OCI-LY1 (cell line): Measurements from ENCODE around the gene SYNE1.

Source experiments
- H2AFZ ChIP-seq: fragments of 200-600 bp; sonication (generic), shearing (Covaris generic); 2 replicates; pipeline ENCODE4 v1.6.0; 2014; ENCODE audit warnings: antibody characterized with exemption, mild to moderate bottlenecking, low read length
- H3F3A ChIP-seq: fragments of 200-600 bp; sonication (generic), shearing (Covaris generic); 2 replicates; pipeline ENCODE4 v1.6.0; 2014; ENCODE audit warnings: mild to moderate bottlenecking, antibody characterized with exemption, low read length, moderate library complexity; ENCODE audit not compliant: insufficient read depth
- H3K27ac ChIP-seq: fragments of 200-600 bp; sonication (generic); 2 replicates; pipeline ENCODE4 v1.5.1; 2014; ENCODE audit warnings: low read length, mixed run types, mild to moderate bottlenecking, low read depth; ENCODE audit not compliant: poor library complexity, severe bottlenecking
- H3K27me3 ChIP-seq: fragments of 200-600 bp; sonication (generic); 2 replicates; pipeline ENCODE4 v1.6.0; 2014; ENCODE audit warnings: antibody characterized with exemption, mild to moderate bottlenecking, low read length, moderate library complexity; ENCODE audit not compliant: insufficient read depth
- H3K36me3 ChIP-seq: fragments of 200-600 bp; sonication (generic); 2 replicates; pipeline ENCODE4 v1.6.1; 2014; ENCODE audit warnings: mild to moderate bottlenecking, antibody characterized with exemption, low read length, moderate library complexity, mixed read lengths; ENCODE audit not compliant: insufficient read depth
- H3K4me1 ChIP-seq: fragments of 200-600 bp; sonication (generic); 2 replicates; pipeline ENCODE4 v1.5.1; 2014; ENCODE audit warnings: mild to moderate bottlenecking, low read length, moderate library complexity; ENCODE audit not compliant: insufficient read depth, severe bottlenecking
- H3K4me2 ChIP-seq: fragments of 200-600 bp; sonication (generic), shearing (Covaris generic); 2 replicates; pipeline ENCODE4 v1.6.1; 2014; ENCODE audit warnings: low read length
- H3K4me3 ChIP-seq: fragments of 200-600 bp; sonication (generic); 2 replicates; pipeline ENCODE4 v1.5.1; 2014; ENCODE audit warnings: low read length, low read depth, mild to moderate bottlenecking, mixed read lengths; ENCODE audit not compliant: poor library complexity, severe bottlenecking
- H3K79me2 ChIP-seq: fragments of 200-600 bp; shearing (Covaris generic); 2 replicates; pipeline ENCODE4 v1.6.1; 2016; ENCODE audit warnings: mixed run types, low read length, mixed read lengths; ENCODE audit not compliant: insufficient read depth
- H3K9ac ChIP-seq: fragments of 200-600 bp; sonication (generic), shearing (Covaris generic); 2 replicates; pipeline ENCODE4 v1.6.1; 2014; ENCODE audit warnings: mild to moderate bottlenecking, low read length, mixed read lengths
- H3K9me2 ChIP-seq: fragments of 200-600 bp; sonication (generic), shearing (Covaris generic); 2 replicates; pipeline ENCODE4 v1.6.1; 2014; ENCODE audit warnings: low read depth, mild to moderate bottlenecking, low read length, mixed read lengths
- H3K9me3 ChIP-seq: fragments of 200-600 bp; shearing (Covaris generic); 2 replicates; pipeline ENCODE4 v1.6.1; 2014; ENCODE audit warnings: low read length, mixed read lengths
- H4K20me1 ChIP-seq: fragments of 200-600 bp; sonication (generic), shearing (Covaris generic); 2 replicates; pipeline ENCODE4 v1.6.0; 2016; ENCODE audit warnings: mild to moderate bottlenecking, low read length; ENCODE audit not compliant: insufficient read depth
- EZH2 ChIP-seq: fragments of 200-600 bp; sonication (generic), shearing (Covaris generic); IDR thresholded peaks from 2 replicates; pipeline ENCODE4 v1.8.0; 2017; ENCODE audit warnings: borderline replicate concordance, mixed run types, mild to moderate bottlenecking, antibody characterized with exemption, low read length, moderate library complexity, mixed read lengths
- TF ChIP-seq, protein P1 (sequence below): fragments of 200-600 bp; sonication (generic), shearing (Covaris generic); IDR thresholded peaks from 2 replicates; pipeline ENCODE4 v1.5.1; 2017; ENCODE audit warnings: mild to moderate bottlenecking, antibody characterized with exemption, low read length, moderate library complexity, mixed read lengths

SYNE1 gene

DNA sequence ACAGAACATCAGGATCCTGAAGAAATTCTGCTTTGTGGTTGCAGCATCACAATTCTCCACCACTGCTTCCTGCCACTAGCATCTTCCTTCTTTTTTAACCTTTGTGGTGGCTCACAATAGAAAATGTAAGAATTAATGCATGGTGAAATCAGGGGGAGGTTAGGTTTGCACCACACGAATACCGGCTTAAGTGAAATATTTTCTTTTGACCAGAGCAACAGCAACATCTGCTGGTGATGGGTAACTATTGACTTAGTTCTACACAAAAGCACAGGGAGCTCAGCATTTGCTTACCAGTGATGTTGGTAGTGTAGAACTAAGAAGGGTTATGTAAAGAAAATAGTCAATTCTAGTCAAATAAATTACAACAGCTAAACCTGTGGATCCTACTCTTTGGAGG is 280.5 kb downstream of the SYNE1 start:
- no peak overlapping the region for H2AFZ ChIP-seq
- H3K4me1 ChIP-seq = no peaks in the 10 kb centered on the region
- TF ChIP-seq EZH2 = no peak
- TF ChIP-seq, protein P1, sequence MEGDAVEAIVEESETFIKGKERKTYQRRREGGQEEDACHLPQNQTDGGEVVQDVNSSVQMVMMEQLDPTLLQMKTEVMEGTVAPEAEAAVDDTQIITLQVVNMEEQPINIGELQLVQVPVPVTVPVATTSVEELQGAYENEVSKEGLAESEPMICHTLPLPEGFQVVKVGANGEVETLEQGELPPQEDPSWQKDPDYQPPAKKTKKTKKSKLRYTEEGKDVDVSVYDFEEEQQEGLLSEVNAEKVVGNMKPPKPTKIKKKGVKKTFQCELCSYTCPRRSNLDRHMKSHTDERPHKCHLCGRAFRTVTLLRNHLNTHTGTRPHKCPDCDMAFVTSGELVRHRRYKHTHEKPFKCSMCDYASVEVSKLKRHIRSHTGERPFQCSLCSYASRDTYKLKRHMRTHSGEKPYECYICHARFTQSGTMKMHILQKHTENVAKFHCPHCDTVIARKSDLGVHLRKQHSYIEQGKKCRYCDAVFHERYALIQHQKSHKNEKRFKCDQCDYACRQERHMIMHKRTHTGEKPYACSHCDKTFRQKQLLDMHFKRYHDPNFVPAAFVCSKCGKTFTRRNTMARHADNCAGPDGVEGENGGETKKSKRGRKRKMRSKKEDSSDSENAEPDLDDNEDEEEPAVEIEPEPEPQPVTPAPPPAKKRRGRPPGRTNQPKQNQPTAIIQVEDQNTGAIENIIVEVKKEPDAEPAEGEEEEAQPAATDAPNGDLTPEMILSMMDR = peak; percentile 66
- H3K9me2 ChIP-seq = no peaks in the 10 kb centered on the region
- H3K4me2 ChIP-seq = no peak overlapping the region
- no peak overlapping the region for H3K27ac ChIP-seq
- H3F3A ChIP-seq = no peaks in the 10 kb centered on the region
- no peaks in the 10 kb centered on the region for H3K27me3 ChIP-seq
- no peaks in the 10 kb centered on the region for H3K9me3 ChIP-seq
- H4K20me1 ChIP-seq = no peaks in the 10 kb centered on the region
- no peaks in the 10 kb centered on the region for H3K79me2 ChIP-seq
- H3K4me3 ChIP-seq = no peak overlapping the region
- H3K36me3 ChIP-seq = no peaks in the 10 kb centered on the region
- no peak overlapping the region for H3K9ac ChIP-seq

DNA sequence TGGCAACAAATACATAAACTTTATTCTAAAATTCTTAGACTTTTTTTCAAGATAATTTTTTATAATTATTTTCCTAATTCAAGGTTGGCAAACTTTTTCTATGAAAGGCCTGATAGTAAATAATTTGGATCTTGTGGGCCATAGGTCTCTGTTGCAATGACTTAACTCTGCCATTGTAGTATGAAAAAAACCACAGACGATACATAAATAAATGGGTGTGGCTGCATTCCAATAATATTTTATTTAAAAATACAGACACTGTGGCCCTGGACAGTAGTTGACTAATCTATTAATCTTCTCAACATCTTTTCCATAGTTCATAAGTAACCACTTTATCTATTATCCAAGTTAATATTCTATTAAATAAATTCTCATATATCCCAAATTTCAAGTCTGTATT is 281.1 kb downstream of the SYNE1 start:
- H3K36me3 ChIP-seq = no peaks in the 10 kb centered on the region
- no peak for TF ChIP-seq EZH2
- TF ChIP-seq, protein P1 = no peak
- no peaks in the 10 kb centered on the region for H3K79me2 ChIP-seq

DNA sequence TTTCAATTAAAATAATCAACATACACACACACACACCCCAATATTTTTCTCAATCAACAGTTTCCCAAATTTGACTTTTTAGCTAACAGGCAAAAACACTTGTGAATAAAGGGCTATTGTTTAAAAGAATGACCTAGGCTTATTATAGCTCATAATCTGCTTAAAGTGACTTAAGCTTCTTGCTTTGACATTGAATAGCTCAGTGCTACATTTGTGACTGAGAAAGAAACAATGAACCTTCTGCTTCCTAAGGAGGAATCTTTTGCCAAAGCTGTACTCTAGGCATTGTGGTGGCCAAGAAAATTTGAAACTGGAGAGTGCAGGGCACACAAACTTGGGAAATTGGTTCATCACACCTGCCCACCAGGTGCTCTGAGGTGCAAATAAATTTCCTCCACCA is 282.0 kb downstream of the SYNE1 start:
- Histone ChIP-seq H3K79me2 (no peaks in the 10 kb centered on the region), H3F3A (no peaks in the 10 kb centered on the region), H3K9ac (no peak overlapping the region), H3K4me3 (no peak overlapping the region), H3K36me3 (no peaks in the 10 kb centered on the region), H2AFZ (no peak overlapping the region), H3K27ac (no peak overlapping the region), H3K9me2 (no peaks in the 10 kb centered on the region), H3K4me2 (no peak overlapping the region), H4K20me1 (no peaks in the 10 kb centered on the region), H3K4me1 (no peaks in the 10 kb centered on the region), H3K9me3 (no peaks in the 10 kb centered on the region), H3K27me3 (no peaks in the 10 kb centered on the region)
- TF ChIP-seq EZH2 = no peak
- TF ChIP-seq, protein P1 = no peak

More for the DNA sequence above, 281.1 kb downstream of the SYNE1 start:
- no peaks in the 10 kb centered on the region for H3K9me2 ChIP-seq
- H3F3A ChIP-seq = no peaks in the 10 kb centered on the region
- no peaks in the 10 kb centered on the region for H3K4me1 ChIP-seq
- H2AFZ ChIP-seq = no peak overlapping the region
- H3K4me3 ChIP-seq = no peak overlapping the region
- no peak overlapping the region for H3K27ac ChIP-seq
- no peaks in the 10 kb centered on the region for H3K27me3 ChIP-seq
- H4K20me1 ChIP-seq = no peaks in the 10 kb centered on the region
- no peak overlapping the region for H3K9ac ChIP-seq
- no peaks in the 10 kb centered on the region for H3K9me3 ChIP-seq
- H3K4me2 ChIP-seq = no peak overlapping the region
